Ovary (tissue), 9 donors: ENCODE results near the gene ZNF778. TPM values are rescaled to one million over a fixed set of nuclear protein-coding genes. Genes with fewer than 3 reads are reported as not detected.
"Not testable (repeated sequence)": the region's sequence is repeated elsewhere in the genome, so short reads cannot be mapped to it uniquely, and the experiment has no call there.

Source experiments
- DNase-seq, 5 donors: peaks; one replicate each; pipeline ENCODE4 v3.0.0-alpha.2; 2019 to 2020
- H3K27ac ChIP-seq, 2 donors: fragments of 200-600 bp; one replicate each; pipeline versions ENCODE4 v1.5.1 to v1.8.0; 2019 to 2022
- H3K27me3 ChIP-seq: fragments of 200-600 bp; one replicate; pipeline ENCODE4 v1.8.0; 2022
- H3K36me3 ChIP-seq: fragments of 200-600 bp; sonication (generic); one replicate; pipeline ENCODE4 v1.5.1; 2019
- H3K4me1 ChIP-seq: one replicate; pipeline ENCODE4 v1.8.1; 2013; ENCODE audit warnings: mild to moderate bottlenecking, moderate library complexity; ENCODE audit not compliant: insufficient read depth
- H3K4me3 ChIP-seq: fragments of 200-600 bp; sonication (generic); one replicate; pipeline ENCODE4 v1.5.1; 2017
- H3K9me3 ChIP-seq, 2 donors: fragments of 200-600 bp in 1 of 2; sonication (generic) in 1 of 2; one replicate each; pipeline versions ENCODE4 v1.5.1 to v1.8.1; 2013 to 2019; ENCODE audit warnings: mild to moderate bottlenecking in 1 of 2, moderate library complexity in 1 of 2
- EP300 ChIP-seq: sonication (generic); formaldehyde crosslinking; IDR thresholded peaks from one replicate; pipeline ENCODE4 v1.6.1; 2017; ENCODE audit warnings: antibody characterized with exemption
- POLR2A ChIP-seq: fragments of 450-650 bp; IDR thresholded peaks from one replicate; pipeline ENCODE4 v1.6.1; 2017; ENCODE audit warnings: antibody characterized with exemption, mild to moderate bottlenecking, moderate library complexity
- WGBS, 3 donors: extraction: QIAGEN DNeasy Blood & Tissue Kit in 1 of 3; methylation state at CpG; one replicate each; pipeline versions ENCODE4 v1.1.5 to v1.1.7; 2013 to 2017; 5-methylcytosine and 5-hydroxymethylcytosine counted together
- intact Hi-C, 4 donors: fragments of 100-400 bp; cut with DNase I; formaldehyde crosslinking; loops; one replicate each; pipeline versions ENCODE4 v1.11.0 to v1.15.1; 2022 to 2023
- polyA plus RNA-seq, 2 donors: library from polyadenylated mRNA; stranded (reverse); fragments of 200-250 nt in 1 of 2; fragments of 350-450 nt in 1 of 2; fragmentation: Illumina TruSeq in 1 of 2; extraction: RNeasy Lipid Tissue Mini Kit (QIAGEN cat#74804) in 1 of 2; gene quantifications; one replicate each; pipeline ENCODE4 v1.2.3, GENCODE V29; 2013 to 2014
- total RNA-seq, 7 donors: library from RNA; depleted of rRNA in 2 of 7; stranded (reverse); fragments of >200 nt in 2 of 7; fragmentation: NEBNext Ultra II Directional in 3 of 7; extraction: Animal tissue kit (Norgen Biotek cat#: 25700) in 3 of 7; gene quantifications; one replicate each; pipeline versions ENCODE4 v1.1.0 to v1.2.4, GENCODE V29; 2016 to 2023
- TF ChIP-seq, protein P1 (sequence below), 3 donors: fragments of 450-650 bp in 2 of 3; fragments of 200-600 bp in 1 of 3; IDR thresholded peaks; one replicate each; pipeline versions ENCODE4 v1.5.1 to v1.8.0; 2016 to 2022; ENCODE audit warnings: antibody characterized with exemption in 3 of 3, mild to moderate bottlenecking in 1 of 3
- donor health status: DM: no; HTN: no; CAD: no; lungs with moderate emphysema.
- donor health status: DM: no; HTN: no; CAD: no.
- donor health status: Bipolar disorder and iron deficiency.
- donor health status: DM: yes; HTN: yes; CAD: no.
- donor health status: DM: no; HTN: no; CAD: no.
- donor health status: DM: yes; HTN: yes; CAD: no.

The ZNF778 gene
- total and polyA plus RNA-seq, 9 donors, result 1.8 to 71.9 (median 8.3) TPM

DNA sequence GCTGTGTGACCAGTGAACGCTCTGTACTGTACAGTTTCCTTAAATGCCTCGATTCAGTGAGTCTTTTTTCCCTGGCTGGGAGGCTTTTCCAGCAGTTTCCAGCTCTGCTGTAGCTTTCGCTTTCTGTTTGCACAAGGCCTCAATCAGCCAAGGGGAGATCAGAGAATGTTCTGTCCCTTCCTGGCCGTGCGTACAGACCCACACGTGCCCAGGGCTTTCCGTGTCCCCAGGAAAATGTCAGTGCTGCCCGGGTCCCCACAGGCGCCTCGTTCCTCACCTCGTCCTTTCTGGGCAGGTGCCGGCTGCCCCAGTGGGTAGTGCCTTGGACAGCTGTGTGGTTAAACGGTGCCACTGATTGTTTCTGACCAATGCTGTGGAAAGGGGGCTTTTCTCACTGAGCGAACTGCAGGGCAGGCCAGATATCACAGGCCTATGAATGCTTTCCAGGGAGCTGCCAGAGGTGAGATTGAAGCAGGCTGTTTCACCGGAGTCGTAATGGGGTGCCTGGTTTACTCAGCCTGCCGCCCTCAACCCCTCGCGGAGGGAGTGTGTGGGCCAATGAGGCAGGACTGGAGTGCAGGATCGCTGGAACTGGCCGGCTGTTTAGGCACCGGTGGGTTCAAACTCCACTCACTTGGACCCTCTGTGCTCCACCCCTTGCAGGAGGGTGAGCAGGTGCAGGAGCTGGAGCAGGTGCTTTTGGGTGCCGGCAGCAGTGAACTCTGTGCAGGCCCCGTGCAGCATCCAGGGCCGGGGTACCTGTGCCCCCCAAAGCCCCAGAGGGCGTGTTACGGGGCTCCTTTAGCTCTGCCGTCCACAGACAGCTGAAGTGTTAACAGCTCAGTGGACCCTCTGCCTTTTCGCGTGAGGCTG lies 44.4 kb downstream of the ZNF778 start:
- Histone ChIP-seq H3K9me3 (peaks cover 0 to 4% of the 10 kb centered on the region in 2 donors), H3K27ac (peak overlapping the region; percentile 16 to 76), H3K4me3 (no peak overlapping the region), H3K27me3 (no peaks in the 10 kb centered on the region), H3K36me3 (no peaks in the 10 kb centered on the region), H3K4me1 (peaks cover 8% of the 10 kb centered on the region)
- TF ChIP-seq POLR2A, result no peak
- no peak for TF ChIP-seq EP300
- TF ChIP-seq, protein P1, sequence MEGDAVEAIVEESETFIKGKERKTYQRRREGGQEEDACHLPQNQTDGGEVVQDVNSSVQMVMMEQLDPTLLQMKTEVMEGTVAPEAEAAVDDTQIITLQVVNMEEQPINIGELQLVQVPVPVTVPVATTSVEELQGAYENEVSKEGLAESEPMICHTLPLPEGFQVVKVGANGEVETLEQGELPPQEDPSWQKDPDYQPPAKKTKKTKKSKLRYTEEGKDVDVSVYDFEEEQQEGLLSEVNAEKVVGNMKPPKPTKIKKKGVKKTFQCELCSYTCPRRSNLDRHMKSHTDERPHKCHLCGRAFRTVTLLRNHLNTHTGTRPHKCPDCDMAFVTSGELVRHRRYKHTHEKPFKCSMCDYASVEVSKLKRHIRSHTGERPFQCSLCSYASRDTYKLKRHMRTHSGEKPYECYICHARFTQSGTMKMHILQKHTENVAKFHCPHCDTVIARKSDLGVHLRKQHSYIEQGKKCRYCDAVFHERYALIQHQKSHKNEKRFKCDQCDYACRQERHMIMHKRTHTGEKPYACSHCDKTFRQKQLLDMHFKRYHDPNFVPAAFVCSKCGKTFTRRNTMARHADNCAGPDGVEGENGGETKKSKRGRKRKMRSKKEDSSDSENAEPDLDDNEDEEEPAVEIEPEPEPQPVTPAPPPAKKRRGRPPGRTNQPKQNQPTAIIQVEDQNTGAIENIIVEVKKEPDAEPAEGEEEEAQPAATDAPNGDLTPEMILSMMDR (IDR thresholded peaks at IDR 0.05), result no peak
- peak in 2 of 5 donors; percentile 53 to 54 for DNase-seq
- intact Hi-C loops, result no loop called here
- 48 to 77% (median 59%) methylated on average over 29 to 30 of the region's 30 CpGs for WGBS, 3 donors

DNA sequence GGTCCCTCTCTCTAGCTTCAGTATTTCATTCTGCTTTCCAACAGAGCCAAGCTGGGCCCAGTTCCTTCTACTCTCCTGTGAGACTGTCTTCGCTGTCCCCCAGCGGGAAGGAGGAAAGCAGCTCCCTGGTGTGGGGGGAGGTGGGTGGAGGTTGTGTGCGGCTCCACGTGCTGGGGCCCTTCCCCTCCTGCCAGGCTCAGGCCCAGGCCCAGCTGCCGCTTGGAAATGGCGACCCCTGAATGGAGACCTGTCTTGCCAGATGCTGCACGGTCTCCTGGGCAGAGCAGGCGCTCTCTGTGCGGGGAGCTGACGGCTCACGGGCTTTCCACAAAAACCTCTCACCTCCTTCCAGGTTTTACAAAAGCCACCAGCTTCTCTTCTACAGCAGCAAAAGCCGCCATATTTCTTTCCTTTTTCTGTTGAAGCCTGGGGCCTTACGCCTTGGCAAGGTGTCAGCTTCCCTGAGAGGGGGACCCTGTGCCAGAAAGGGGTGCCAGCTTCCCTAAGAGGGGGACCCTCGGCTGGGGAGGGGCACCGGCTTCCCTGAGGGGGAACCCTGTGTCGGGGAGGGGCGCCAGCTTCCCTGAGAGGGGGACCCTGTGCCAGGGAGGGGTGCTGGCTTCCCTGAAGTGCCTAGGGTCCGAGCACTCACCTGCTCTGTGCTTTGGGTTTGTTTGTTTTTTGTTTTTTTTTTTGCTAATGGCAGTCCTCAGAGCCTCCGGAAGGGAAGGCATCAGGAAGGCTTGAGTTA lies 47.5 kb downstream of the ZNF778 start:
- Histone ChIP-seq H3K9me3 (peaks cover 0 to 4% of the 10 kb centered on the region in 2 donors), H3K4me1 (peaks cover 6% of the 10 kb centered on the region), H3K4me3 (no peak overlapping the region), H3K27ac (no peak overlapping the region), H3K27me3 (no peaks in the 10 kb centered on the region), H3K36me3 (no peaks in the 10 kb centered on the region)
- no peak for DNase-seq
- intact Hi-C loops, result no loop called here
- TF ChIP-seq POLR2A, result no peak
- TF ChIP-seq, protein P1 (IDR thresholded peaks at IDR 0.05), result no peak
- TF ChIP-seq EP300, result no peak
- WGBS, 3 donors, result 86 to 88% (median 88%) methylated on average over 19 of the region's 19 CpGs

DNA sequence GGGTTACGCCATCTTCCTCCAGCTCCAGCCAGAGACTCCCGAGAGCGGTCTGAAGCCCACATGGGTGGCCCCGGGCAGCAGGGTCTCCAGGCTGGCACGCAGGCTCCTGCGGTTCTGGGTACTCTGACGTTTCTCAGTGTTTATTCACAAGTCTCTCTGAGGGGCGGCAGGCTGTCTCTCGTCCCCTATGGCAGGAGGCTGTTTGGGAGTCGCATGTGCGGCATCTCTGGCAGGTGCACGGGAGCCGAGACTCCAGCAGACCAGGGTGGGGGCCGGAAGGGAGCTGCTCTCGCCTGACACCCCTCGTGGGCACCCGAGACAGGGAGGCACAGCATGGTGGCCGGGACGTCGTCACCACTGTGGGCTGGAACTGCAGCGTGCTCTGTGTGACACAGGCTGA lies 48.1 kb downstream of the ZNF778 start:
- H3K27me3 ChIP-seq, result no peaks in the 10 kb centered on the region
- no peak overlapping the region for H3K4me3 ChIP-seq
- intact Hi-C loops, result no loop called here
- no peak for TF ChIP-seq EP300
- TF ChIP-seq, protein P1 (IDR thresholded peaks at IDR 0.05), result no peak
- TF ChIP-seq POLR2A, result no peak
- H3K36me3 ChIP-seq, result no peaks in the 10 kb centered on the region
- no peak overlapping the region for H3K27ac ChIP-seq
- peaks cover 0 to 4% of the 10 kb centered on the region in 2 donors for H3K9me3 ChIP-seq
- 87 to 88% (median 88%) methylated on average over 16 to 21 of the region's 21 CpGs for WGBS, 3 donors
- H3K4me1 ChIP-seq, result peaks cover 9% of the 10 kb centered on the region
- no peak for DNase-seq

DNA sequence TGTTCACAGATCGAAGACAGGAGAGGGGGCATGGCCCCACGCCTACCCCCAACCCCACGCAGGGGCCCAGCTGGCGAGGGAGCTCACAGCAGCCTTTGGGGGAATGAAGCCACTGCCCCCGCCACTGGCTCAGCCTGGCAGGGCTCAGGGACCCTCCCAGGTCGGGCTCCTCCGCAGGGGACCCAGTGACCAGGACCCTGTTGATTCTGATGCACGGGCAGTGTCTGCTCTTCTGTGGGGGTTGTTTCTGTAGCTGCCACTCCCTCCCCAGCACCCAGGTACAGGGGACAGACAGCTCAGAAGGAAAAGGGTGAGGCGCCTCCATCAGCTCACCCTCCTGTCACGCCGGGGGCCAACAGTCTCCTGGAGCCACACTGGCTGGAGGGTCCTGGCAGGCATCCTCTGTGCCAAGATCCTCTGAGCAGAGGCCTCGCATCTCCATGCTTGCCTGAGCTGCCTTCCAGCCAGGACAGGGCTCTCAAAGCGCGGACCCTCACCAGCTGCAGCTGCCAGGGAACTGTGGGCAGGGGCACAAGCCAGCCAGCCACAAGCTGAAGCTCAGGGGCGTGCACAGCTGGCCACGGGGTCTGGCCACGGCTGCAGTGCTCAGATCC lies 49.1 kb downstream of the ZNF778 start:
- H3K27ac ChIP-seq, result no peak overlapping the region
- H3K36me3 ChIP-seq, result no peaks in the 10 kb centered on the region
- H3K9me3 ChIP-seq, result peaks cover 0 to 4% of the 10 kb centered on the region in 2 donors
- H3K4me1 ChIP-seq, result peaks cover 9% of the 10 kb centered on the region
- intact Hi-C loops, result no loop called here
- H3K27me3 ChIP-seq, result no peaks in the 10 kb centered on the region
- TF ChIP-seq, protein P1 (IDR thresholded peaks at IDR 0.05), result no peak
- TF ChIP-seq POLR2A, result no peak
- no peak for TF ChIP-seq EP300
- peak in 1 of 5 donors; percentile 22 for DNase-seq
- 89 to 96% (median 92%) methylated on average over 13 to 17 of the region's 17 CpGs for WGBS, 3 donors
- no peak overlapping the region for H3K4me3 ChIP-seq

DNA sequence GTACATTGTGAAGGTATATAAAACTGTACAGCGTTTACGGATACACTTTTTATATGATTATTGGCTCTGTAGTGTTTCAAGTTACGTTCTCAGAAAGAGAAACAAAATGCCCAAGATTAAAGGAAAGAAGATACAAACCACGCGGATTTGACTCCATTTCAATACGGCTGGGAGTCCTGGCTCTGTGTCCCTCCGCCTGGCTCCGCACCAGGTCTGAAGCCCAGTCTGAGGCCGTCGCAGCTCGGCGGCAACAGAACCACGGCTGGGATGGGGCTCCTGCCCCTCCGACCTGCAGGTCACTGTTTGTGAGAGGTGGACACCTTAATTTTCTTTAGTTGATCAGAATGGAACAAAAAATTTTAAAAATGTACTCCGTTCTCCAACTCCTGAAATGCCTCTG lies 50.2 kb downstream of the ZNF778 start:
- H3K4me3 ChIP-seq, DNase-seq, H3K9me3 ChIP-seq, intact Hi-C loops, H3K27me3 ChIP-seq, H3K27ac ChIP-seq, H3K36me3 ChIP-seq, H3K4me1 ChIP-seq: not testable (repeated sequence)
- WGBS, 3 donors, result 71 to 89% (median 83%) methylated on average over 11 to 14 of the region's 15 CpGs
